H9 (cell line): ENCODE measurements around the gene RBX1. TPM values are rescaled to one million over a fixed set of nuclear protein-coding genes. Genes with fewer than 3 reads are reported as not detected.

Experiments used
- DNase-seq: peaks from one replicate; pipeline ENCODE4 v3.0.0-alpha.2; 2017
- H2AFZ ChIP-seq: one replicate; pipeline ENCODE4 v1.6.1; 2013; ENCODE audit warnings: mild to moderate bottlenecking, low read length, control low read depth, moderate library complexity
- H2AK5ac ChIP-seq: 2 replicates; pipeline ENCODE4 v1.6.1; 2013; ENCODE audit warnings: low read length, control low read depth, mixed read lengths; ENCODE audit not compliant: insufficient read length
- H2BK120ac ChIP-seq: one replicate; pipeline ENCODE4 v1.6.1; 2013; ENCODE audit warnings: low read depth, mild to moderate bottlenecking, low read length, control low read depth, inconsistent platforms; ENCODE audit not compliant: poor library complexity, severe bottlenecking
- H2BK12ac ChIP-seq: 2 replicates; pipeline ENCODE4 v1.6.1; 2013; ENCODE audit warnings: low read length, control low read depth, mixed read lengths, low read depth; ENCODE audit not compliant: insufficient read length
- H2BK15ac ChIP-seq: 2 replicates; pipeline ENCODE4 v1.6.1; 2013; ENCODE audit warnings: low read depth, low read length, control low read depth
- H2BK20ac ChIP-seq: one replicate; pipeline ENCODE4 v1.6.1; 2013; ENCODE audit warnings: low read depth, mild to moderate bottlenecking, low read length, control low read depth, inconsistent platforms; ENCODE audit not compliant: poor library complexity, severe bottlenecking
- H2BK5ac ChIP-seq: 2 replicates; pipeline ENCODE4 v1.6.1; 2013; ENCODE audit warnings: low read length, control low read depth, mixed read lengths; ENCODE audit not compliant: insufficient read length
- H3K14ac ChIP-seq: 2 replicates; pipeline ENCODE4 v1.6.1; 2013; ENCODE audit warnings: low read length, control low read depth; ENCODE audit not compliant: insufficient read depth
- H3K18ac ChIP-seq: 2 replicates; pipeline ENCODE4 v1.6.1; 2013; ENCODE audit warnings: low read depth, mild to moderate bottlenecking, mixed read lengths, low read length, control low read depth; ENCODE audit not compliant: insufficient read length
- H3K23ac ChIP-seq: 2 replicates; pipeline ENCODE4 v1.6.1; 2013; ENCODE audit warnings: low read length, control low read depth, mixed read lengths, low read depth; ENCODE audit not compliant: insufficient read length
- H3K23me2 ChIP-seq: 2 replicates; pipeline ENCODE4 v1.6.1; 2013; ENCODE audit warnings: low read depth, mild to moderate bottlenecking, mixed read lengths, low read length, control low read depth; ENCODE audit not compliant: insufficient read length, poor library complexity, severe bottlenecking
- H3K27ac ChIP-seq: 2 replicates; pipeline ENCODE4 v1.5.1; 2013; ENCODE audit warnings: low read length, control low read depth, mixed read lengths, low read depth; ENCODE audit not compliant: insufficient read length
- H3K27me3 ChIP-seq: 2 replicates; pipeline ENCODE4 v1.6.1; 2013; ENCODE audit warnings: low read length, control low read depth, inconsistent platforms; ENCODE audit not compliant: insufficient read depth
- H3K4ac ChIP-seq: 2 replicates; pipeline ENCODE4 v1.6.1; 2013; ENCODE audit warnings: low read depth, mild to moderate bottlenecking, control low read depth, inconsistent platforms, low read length, moderate library complexity
- H3K4me1 ChIP-seq: 2 replicates; pipeline ENCODE4 v1.6.1; 2013; ENCODE audit warnings: low read length, control low read depth, inconsistent platforms; ENCODE audit not compliant: insufficient read depth
- H3K4me2 ChIP-seq: 2 replicates; pipeline ENCODE4 v1.6.1; 2013; ENCODE audit warnings: low read length, control low read depth, mixed read lengths; ENCODE audit not compliant: insufficient read length, insufficient read depth
- H3K56ac ChIP-seq: 2 replicates; pipeline ENCODE4 v1.6.1; 2013; ENCODE audit warnings: low read depth, mild to moderate bottlenecking, mixed read lengths, low read length, control low read depth; ENCODE audit not compliant: insufficient read length
- H3K79me1 ChIP-seq: 2 replicates; pipeline ENCODE4 v1.6.1; 2013; ENCODE audit warnings: low read depth, mild to moderate bottlenecking, moderate library complexity, low read length, control low read depth, inconsistent platforms; ENCODE audit not compliant: insufficient read depth, poor library complexity, severe bottlenecking
- H3K79me2 ChIP-seq: 2 replicates; pipeline ENCODE4 v1.6.1; 2013; ENCODE audit warnings: low read length, control low read depth, inconsistent platforms; ENCODE audit not compliant: insufficient read depth
- H3K9ac ChIP-seq: 2 replicates; pipeline ENCODE4 v1.6.1; 2013; ENCODE audit warnings: low read length, control low read depth, mixed read lengths; ENCODE audit not compliant: insufficient read length; ENCODE audit errors: extremely low read depth
- H3K9me3 ChIP-seq: one replicate; pipeline ENCODE4 v1.6.1; 2013; ENCODE audit warnings: low read depth, low read length, inconsistent platforms; ENCODE audit not compliant: control insufficient read depth
- H3T11ph ChIP-seq: one replicate; pipeline ENCODE4 v1.6.1; 2013; ENCODE audit warnings: mild to moderate bottlenecking, low read length, control low read depth, inconsistent platforms
- H4K20me1 ChIP-seq: one replicate; pipeline ENCODE4 v1.6.1; 2013; ENCODE audit not compliant: control insufficient read depth, insufficient read length, insufficient read depth
- H4K5ac ChIP-seq: 2 replicates; pipeline ENCODE4 v1.6.1; 2013; ENCODE audit warnings: low read depth, mild to moderate bottlenecking, mixed read lengths, low read length, control low read depth; ENCODE audit not compliant: insufficient read length
- H4K8ac ChIP-seq: replicated peaks from 2 replicates; pipeline ENCODE4 v1.6.1; 2013; ENCODE audit warnings: low read length, control low read depth, mixed read lengths, low read depth; ENCODE audit not compliant: insufficient read length
- H4K91ac ChIP-seq: 2 replicates; pipeline ENCODE4 v1.6.1; 2013; ENCODE audit warnings: low read depth, mild to moderate bottlenecking, moderate library complexity, mixed read lengths, low read length, control low read depth; ENCODE audit not compliant: insufficient read length
- H3K27ac Mint-ChIP-seq, 3 experiments: 2 replicates in 2 of 3; 3 replicates in 1 of 3; pipeline ENCODE4 v1.8.0; 2020 to 2021; ENCODE audit warnings: mixed read lengths in 3 of 3, mild to moderate bottlenecking in 1 of 3, moderate library complexity in 1 of 3
- H3K27me3 Mint-ChIP-seq: 2 replicates; pipeline ENCODE4 v1.8.0; 2021; ENCODE audit warnings: low read depth, mild to moderate bottlenecking, moderate library complexity, mixed read lengths
- H3K36me3 Mint-ChIP-seq, 3 experiments: 2 replicates in 2 of 3; 3 replicates in 1 of 3; pipeline ENCODE4 v1.8.0; 2020 to 2021; ENCODE audit warnings: low read depth in 3 of 3, mixed read lengths in 3 of 3; ENCODE audit not compliant: insufficient read depth in 1 of 3
- H3K4me1 Mint-ChIP-seq, 2 experiments: 2 replicates each; pipeline ENCODE4 v1.8.0; 2020; ENCODE audit warnings: mixed read lengths in 2 of 2
- H3K4me3 Mint-ChIP-seq, 2 experiments: 2 replicates in 1 of 2; 3 replicates in 1 of 2; pipeline ENCODE4 v1.8.0; 2020 to 2021; ENCODE audit warnings: mild to moderate bottlenecking in 2 of 2, mixed read lengths in 2 of 2, moderate library complexity in 1 of 2
- H3K9me3 Mint-ChIP-seq, 2 experiments: 2 replicates in 1 of 2; 3 replicates in 1 of 2; pipeline ENCODE4 v1.8.0; 2020; ENCODE audit warnings: mild to moderate bottlenecking in 2 of 2, mixed read lengths in 2 of 2, moderate library complexity in 1 of 2
- CTCF ChIP-seq: fragments of 200-600 bp; sonication (generic); conservative IDR thresholded peaks from 3 replicates; pipeline ENCODE4 v1.8.0; 2021; ENCODE audit warnings: antibody characterized with exemption, mild to moderate bottlenecking
- WGBS: extraction: QIAGEN DNeasy Blood & Tissue Kit; methylation state at CpG from one replicate; pipeline ENCODE4 v1.1.7; 2013; ENCODE audit warnings: missing lambda C conversion rate, low lambda C conversion rate, mixed read lengths; ENCODE audit not compliant: insufficient read length; ENCODE audit errors: extremely low coverage; 5-methylcytosine and 5-hydroxymethylcytosine counted together
- total RNA-seq: library from RNA; stranded (reverse); gene quantifications from 2 replicates; pipeline ENCODE4 v1.2.1, GENCODE V29; 2021

The RBX1 gene
- total RNA-seq, 1 experiment from 2014 or later = 85.6 TPM

GRCh38 chr22:40995821-40996220 is 44.6 kb downstream of the RBX1 start:
- Histone ChIP-seq H3K4me2 (no peak overlapping the region), H2BK15ac (no peak overlapping the region), H2BK20ac (no peak overlapping the region), H2BK120ac (no peak overlapping the region), H4K91ac (no peak overlapping the region), H4K20me1 (no peaks in the 10 kb centered on the region), H3K23me2 (no peaks in the 10 kb centered on the region), H4K8ac (no peak overlapping the region), H3K4ac (no peak overlapping the region), H2BK12ac (no peak overlapping the region), H2AFZ (no peak overlapping the region), H3K9ac (no peak overlapping the region), H3K79me2 (no peaks in the 10 kb centered on the region), H2BK5ac (no peak overlapping the region), H3K9me3 (no peaks in the 10 kb centered on the region), H3T11ph (no peak overlapping the region), H3K14ac (no peak overlapping the region), H3K27ac (no peak overlapping the region), H4K5ac (no peak overlapping the region), H3K23ac (no peak overlapping the region), H2AK5ac (no peak overlapping the region), H3K4me1 (no peaks in the 10 kb centered on the region), H3K27me3 (no peaks in the 10 kb centered on the region), H3K18ac (no peak overlapping the region), H3K56ac (no peak overlapping the region), H3K79me1 (no peaks in the 10 kb centered on the region)
- Mint-ChIP-seq H3K9me3 (peaks cover 0 to 3% of the 10 kb centered on the region in 2 experiments; a peak in 1 of 5 replicates), H3K27ac (no peak overlapping the region), H3K4me3 (no peak overlapping the region), H3K4me1 (no peaks in the 10 kb centered on the region; a peak in 1 of 4 replicates), H3K27me3 (peaks cover 14% of the 10 kb centered on the region), H3K36me3 (no peaks in the 10 kb centered on the region)
- no peak for DNase-seq
- no CpG with 5 or more reads among the region's 4 CpGs for WGBS
- no peak for TF ChIP-seq CTCF
